Activated CD4-positive, alpha-beta T cell treated with anti-CD3 and anti-CD28 coated beads for 48 hours (primary cell): ENCODE results near the gene CASP1.

Source experiments
- DNase-seq: peaks from one replicate; pipeline ENCODE4 v3.0.0-alpha.2; 2020

The CASP1 gene

GRCh38 chr11:104979839-104980238 lies 55.1 kb downstream of the CASP1 start:
- DNase-seq = no peak
